ENCODE measurements around the gene VWA8.
"Not testable (repeated sequence)": the region's sequence is repeated elsewhere in the genome, so short reads cannot be mapped to it uniquely, and the experiment has no call there.

Gene VWA8

DNA sequence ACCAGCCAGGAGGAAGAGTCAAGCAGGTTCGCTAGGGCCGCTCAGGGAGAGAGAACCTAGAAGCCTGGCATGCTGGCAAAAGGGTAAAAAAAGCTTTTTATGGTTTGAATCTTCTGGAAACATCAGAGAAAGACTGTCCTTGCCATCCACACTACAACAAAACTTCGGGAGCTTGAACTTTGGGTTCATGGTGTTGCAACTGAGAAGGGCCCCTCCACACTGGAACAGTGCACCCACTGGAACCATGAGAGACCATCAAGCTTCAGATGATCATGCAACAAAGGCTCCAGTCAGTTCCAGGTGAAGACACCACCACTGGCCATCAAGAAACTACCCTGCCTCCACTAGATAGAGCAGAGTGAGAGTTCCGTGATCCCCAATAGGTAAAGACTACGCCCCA, 333.5 kb downstream of the VWA8 start:
- H3K9me3 ChIP-seq, result no peaks in the 10 kb centered on the region
- TF ChIP-seq CTCF (IDR thresholded peaks at IDR 0.05; ENCODE audit: low read depth, low read length), result no peak
- no peak for DNase-seq
- no peaks in the 10 kb centered on the region for H3K27me3 ChIP-seq
- H3K36me3 ChIP-seq, result no peaks in the 10 kb centered on the region
- no peak overlapping the region for H3K4me3 ChIP-seq (ENCODE audit: low read depth, low read length)
- no peaks in the 10 kb centered on the region for H3K4me1 ChIP-seq

GRCh38 chr13:41624041-41624440, 336.9 kb downstream of the VWA8 start:
- Histone ChIP-seq H3K27me3 (no peaks in the 10 kb centered on the region), H3K4me3 (ENCODE audit: low read depth, low read length) (no peak overlapping the region), H3K4me1 (no peaks in the 10 kb centered on the region), H3K9me3 (no peaks in the 10 kb centered on the region; the same call in 1 of the 2 replicates), H3K36me3 (no peaks in the 10 kb centered on the region)
- no peak for TF ChIP-seq CTCF (IDR thresholded peaks at IDR 0.05; ENCODE audit: low read depth, low read length)
- DNase-seq, result no peak

- no peak for DNase-seq
- Histone ChIP-seq H3K4me1 (no peaks in the 10 kb centered on the region), H3K36me3 (no peaks in the 10 kb centered on the region), H3K27me3 (no peaks in the 10 kb centered on the region), H3K4me3 (ENCODE audit: low read depth, low read length) (no peak overlapping the region), H3K9me3 (no peaks in the 10 kb centered on the region; the same call in 1 of the 2 replicates)
- no peak for TF ChIP-seq CTCF (IDR thresholded peaks at IDR 0.05; ENCODE audit: low read depth, low read length)
These were observed 338.2 kb downstream of the VWA8 start for GRCh38 chr13:41622432-41623429.

GRCh38 chr13:41621716-41622431, 339.0 kb downstream of the VWA8 start:
- Histone ChIP-seq H3K4me3 (ENCODE audit: low read depth, low read length) (no peak overlapping the region), H3K4me1 (no peaks in the 10 kb centered on the region), H3K36me3 (no peaks in the 10 kb centered on the region), H3K9me3 (no peaks in the 10 kb centered on the region; the same call in 1 of the 2 replicates), H3K27me3 (no peaks in the 10 kb centered on the region)
- no peak for DNase-seq
- TF ChIP-seq CTCF (IDR thresholded peaks at IDR 0.05; ENCODE audit: low read depth, low read length), result no peak

- not testable (repeated sequence) for H3K4me1 ChIP-seq; H3K4me3 ChIP-seq (ENCODE audit: low read depth, low read length); H3K27me3 ChIP-seq; H3K9me3 ChIP-seq; DNase-seq
- peaks cover 11% of the 10 kb centered on the region for H3K36me3 ChIP-seq
These were observed 343.3 kb downstream of the VWA8 start for GRCh38 chr13:41617633-41618032.

GRCh38 chr13:41616151-41616550, 344.8 kb downstream of the VWA8 start:
- Histone ChIP-seq H3K4me1 (no peaks in the 10 kb centered on the region), H3K36me3 (peaks cover 19% of the 10 kb centered on the region), H3K27me3 (no peaks in the 10 kb centered on the region), H3K9me3 (no peaks in the 10 kb centered on the region), H3K4me3 (ENCODE audit: low read depth, low read length) (no peak overlapping the region)
- DNase-seq, result no peak
- no peak for TF ChIP-seq CTCF (IDR thresholded peaks at IDR 0.05; ENCODE audit: low read depth, low read length)
